PC-9 (cell line): ENCODE data around the gene IRX5.

Experiments used
- CTCF ChIP-seq: fragments of 200-600 bp; sonication (generic); conservative IDR thresholded peaks from 2 replicates; pipeline ENCODE4 v1.6.1; 2017; ENCODE audit warnings: mixed run types, antibody characterized with exemption, mild to moderate bottlenecking, moderate library complexity
- EZH2 ChIP-seq: fragments of 200-600 bp; sonication (generic); IDR thresholded peaks from 2 replicates; pipeline ENCODE4 v1.8.0; 2017; ENCODE audit warnings: antibody characterized with exemption, low read depth

GRCh38 chr16:54890381-54890780 lies 40.3 kb upstream of the IRX5 start:
- TF ChIP-seq CTCF = no peak
- no peak for TF ChIP-seq EZH2
